HG03060 (cell line): ENCODE measurements around the gene SDF4.

Experiments used
- ATAC-seq: cut with Tn5 transposase; IDR thresholded peaks from one replicate; pipeline ENCODE4 v1.9.1; 2021; ENCODE audit warnings: low read depth, moderate number of reproducible peaks; ENCODE audit not compliant: unreplicated experiment

The SDF4 gene

DNA sequence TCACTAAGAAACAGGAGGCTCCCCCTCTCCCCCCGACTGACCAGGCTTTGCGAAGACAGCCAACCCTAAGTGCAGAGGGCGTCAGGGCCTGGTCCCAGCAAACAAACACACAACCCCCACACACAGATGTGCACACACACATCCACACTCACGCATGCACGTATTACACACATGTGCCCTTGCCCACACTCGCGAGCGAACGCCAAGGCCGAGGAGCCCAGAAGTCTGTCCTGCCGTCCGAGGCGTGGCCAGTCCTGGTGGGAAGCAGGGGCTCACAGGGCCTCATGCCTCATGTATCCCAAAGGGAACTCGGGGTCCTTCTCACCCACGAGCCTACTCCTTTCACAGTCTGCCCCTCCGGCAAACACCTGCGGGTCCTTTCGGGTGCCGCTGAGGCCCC lies 2.0 kb downstream of the SDF4 start:
- no peak for ATAC-seq

DNA sequence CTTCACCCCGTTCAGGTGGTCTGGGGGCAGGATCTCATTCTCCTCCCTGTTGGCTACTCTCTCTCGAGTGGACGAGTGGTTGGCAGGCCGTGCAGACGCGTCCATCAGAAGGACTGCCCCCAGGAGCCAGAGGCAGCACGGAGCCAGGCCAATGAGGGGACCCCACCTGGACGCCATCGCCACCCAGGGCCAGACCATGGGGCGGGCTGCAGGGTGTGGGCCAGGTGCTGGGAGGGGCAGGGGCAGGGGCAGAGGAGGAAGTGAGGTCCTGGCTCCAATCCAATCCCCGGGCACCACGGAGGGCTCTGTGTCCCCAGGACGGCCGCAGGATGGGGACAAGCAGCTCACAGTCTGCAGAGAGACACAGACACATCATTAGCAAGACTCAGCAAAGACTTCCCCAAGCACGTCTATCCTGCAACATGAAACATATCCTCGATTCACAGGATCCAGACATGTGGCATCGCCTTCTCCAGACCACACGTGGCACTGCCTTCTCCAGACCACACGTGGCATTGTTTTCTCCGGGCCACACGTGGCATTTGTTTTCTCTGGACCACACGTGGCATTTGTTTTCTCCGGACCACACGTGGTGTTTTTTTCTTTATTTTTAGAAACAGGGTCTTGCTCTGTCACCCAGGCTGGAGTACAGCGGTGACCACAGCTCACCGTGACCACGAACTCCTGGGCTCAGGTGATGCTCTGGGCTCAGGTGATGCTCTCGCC lies 3.0 kb downstream of the SDF4 start:
- no peak for ATAC-seq

DNA sequence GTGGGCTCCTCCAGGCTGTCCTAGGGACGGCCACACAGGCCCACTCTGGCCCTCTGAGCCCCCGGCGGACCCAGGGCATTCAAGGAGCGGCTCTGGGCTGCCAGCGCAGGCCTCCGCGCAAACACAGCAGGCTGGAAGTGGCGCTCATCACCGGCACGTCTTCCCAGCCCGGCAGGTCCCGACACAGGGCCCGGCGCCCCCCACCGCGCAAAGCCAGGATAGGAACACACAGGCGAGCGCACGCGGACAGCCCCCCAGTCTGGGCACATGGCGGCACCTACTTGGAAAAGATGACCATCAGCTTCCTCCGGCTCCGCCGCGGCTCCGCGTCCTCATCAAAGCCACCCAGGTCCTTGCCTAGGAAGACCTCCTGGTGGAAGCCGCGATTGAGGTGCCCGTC lies 3.6 kb downstream of the SDF4 start:
- no peak for ATAC-seq

DNA sequence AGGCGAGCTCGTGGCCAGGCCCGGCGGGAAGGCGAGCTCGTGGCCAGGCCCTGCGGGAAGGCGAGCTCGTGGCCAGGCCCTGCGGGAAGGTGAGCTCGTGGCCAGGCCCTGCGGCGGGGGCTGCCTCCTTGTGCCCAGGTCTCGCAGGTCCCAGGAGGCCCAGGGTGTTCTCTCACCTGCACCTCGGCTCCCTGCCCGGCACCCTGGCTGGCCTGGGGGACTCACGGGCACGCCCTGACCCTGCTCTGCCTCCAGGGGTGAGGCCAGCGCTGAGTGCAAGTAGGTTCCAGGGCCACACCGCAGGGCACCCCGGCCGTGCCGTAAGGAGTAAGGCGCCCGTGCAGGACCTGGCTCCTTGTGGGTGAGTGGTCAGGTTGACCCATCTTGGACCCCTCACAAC lies 4.4 kb downstream of the SDF4 start:
- no peak for ATAC-seq

DNA sequence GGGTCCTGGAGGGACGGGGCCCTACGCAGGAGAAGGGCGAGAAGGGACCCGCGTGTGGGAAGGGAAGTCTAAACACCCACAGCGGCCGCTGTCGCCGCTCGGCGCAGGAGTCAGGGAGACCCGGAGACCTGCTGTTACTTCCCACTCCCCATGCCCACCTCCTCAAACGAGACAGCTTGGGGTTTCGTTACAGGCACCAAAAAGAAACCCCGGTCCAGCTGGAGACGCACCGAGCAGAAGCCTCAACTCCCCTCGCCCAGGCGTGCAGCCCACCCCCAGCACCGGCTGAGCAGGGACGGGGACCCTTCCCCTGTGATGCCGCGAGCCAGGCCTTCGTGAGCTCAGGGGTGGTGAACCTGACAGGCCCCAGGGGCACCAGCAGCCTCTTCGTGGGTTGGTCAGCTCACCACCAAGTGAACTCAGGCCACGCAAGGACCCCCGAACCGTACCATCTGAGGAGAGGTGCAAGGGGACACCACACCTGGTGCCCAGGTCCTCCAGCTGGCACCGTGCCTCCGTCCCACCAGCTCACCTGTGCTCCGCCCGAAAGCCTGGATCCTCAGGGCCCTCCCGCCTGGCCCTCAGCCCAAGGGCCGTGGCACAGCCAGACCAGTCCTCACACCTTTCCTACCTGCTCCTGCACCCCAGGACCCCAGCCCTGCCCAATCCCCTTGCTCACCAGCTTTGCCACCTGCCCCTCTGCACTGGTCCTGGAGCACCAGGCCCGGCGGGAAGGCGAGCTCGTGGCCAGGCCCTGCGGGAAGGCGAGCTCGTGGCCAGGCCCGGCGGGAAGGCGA lies 5.0 kb downstream of the SDF4 start:
- ATAC-seq: no peak

DNA sequence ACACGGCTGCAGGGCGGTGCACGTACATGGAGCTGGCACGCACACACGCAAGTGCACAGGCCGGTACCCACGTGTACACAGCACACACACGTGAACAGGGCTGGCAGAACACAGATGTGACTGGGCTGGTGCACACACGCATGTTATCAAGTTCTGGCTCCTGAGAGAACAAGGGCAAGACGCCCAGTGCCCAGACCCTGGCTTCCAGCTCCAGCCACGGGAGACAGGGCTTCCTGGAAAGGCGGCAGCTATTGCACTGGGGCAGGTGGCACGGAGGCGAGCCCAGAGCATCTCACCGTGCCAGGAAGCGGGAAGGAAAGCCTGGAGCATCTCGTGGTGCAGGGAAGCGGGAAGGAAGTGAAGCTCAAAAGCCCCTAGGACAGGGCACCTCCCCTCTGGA lies 5.9 kb downstream of the SDF4 start:
- no peak for ATAC-seq

DNA sequence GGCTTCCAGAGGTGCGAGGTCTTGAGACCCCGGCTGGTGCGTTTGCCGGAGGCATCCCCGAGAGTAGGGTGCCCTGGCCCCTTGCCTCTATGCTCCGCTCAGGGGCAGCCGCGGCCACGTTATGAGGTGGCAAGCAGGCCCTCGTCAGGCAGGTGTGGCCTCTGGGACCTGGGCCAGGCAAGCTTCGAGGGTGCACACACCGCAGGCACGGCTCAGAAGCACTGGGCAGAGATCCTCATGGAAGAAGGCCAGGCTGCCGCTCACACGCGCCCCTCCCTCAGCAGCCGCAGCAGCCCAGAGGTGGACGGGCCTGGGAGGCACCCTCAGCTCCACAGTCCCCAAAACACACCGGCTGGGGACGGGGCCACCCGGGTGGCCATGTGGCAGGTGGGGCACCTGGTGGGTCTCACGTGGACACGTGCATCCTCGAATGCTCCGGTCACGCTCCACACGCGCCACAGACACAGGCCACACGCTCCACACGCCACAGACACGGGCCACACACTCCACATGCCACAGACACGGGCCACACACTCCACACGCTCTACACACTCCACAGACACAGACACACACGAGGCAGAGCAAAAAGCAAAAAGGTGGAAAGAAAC lies 6.5 kb downstream of the SDF4 start:
- ATAC-seq: no peak

DNA sequence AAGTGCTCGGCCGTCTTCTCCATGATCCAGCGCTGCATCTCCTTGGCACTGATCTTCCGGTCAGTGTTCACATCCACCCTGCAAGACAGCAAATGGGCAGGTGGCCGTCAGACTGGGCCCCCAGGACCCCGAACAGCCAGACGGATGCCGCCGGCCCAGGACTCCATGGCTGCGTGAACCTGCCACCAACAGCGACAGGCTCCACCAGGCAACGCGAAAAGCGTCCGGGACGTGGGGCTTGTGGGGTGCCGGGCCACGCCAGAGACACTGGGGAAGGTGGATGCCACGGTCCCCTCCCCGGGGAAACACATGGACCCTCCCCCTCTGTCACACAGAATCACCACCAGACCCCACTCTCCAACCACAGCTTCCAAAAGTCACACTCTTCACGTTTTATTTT lies 7.9 kb downstream of the SDF4 start:
- no peak for ATAC-seq

DNA sequence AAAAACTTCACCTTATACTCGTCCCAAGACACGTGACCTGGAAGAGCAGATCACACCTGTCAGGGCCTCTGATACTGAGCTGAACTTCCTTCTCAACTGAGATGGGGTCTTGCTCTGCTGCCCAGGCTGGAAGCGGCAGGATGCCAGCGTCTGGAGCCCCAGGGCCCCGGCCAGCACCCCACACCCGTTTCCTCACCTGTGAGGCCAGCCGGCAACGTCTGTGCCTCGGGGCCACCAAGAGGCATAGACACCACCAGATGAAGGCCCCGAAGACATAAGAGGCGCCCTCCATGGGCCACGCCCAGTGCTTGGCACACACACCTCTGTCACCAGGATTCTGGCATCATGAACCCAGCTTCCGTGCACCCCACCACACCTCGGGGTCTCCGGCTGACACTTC lies 8.5 kb downstream of the SDF4 start:
- no peak for ATAC-seq

DNA sequence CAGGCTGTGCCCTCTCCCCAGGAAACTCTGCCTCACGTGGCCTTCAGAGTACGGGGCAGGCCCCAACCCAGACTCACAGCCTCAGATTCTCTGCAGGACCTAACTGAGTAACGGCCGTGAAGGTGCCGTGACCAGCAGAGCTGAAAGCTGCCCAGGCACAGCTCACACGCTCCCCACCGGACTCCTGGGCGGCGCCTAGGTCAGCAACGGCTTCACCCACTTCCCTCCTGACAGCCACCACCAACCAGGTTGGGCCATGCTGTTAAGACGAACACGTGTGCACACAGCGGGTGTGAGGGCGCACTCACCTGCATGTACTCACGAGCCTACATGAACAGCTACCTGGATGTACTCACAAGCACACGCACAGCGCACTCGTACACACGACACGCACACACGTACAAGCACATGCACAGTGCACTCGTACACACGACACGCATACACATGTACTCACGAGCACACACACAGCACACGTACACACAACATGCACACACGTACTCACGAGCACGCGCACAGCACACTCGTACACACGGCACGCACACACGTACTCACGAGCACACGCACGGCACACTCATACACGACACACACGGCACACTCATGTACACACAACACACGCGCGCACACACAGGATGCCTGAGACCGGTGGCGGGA lies 9.1 kb downstream of the SDF4 start:
- no peak for ATAC-seq

DNA sequence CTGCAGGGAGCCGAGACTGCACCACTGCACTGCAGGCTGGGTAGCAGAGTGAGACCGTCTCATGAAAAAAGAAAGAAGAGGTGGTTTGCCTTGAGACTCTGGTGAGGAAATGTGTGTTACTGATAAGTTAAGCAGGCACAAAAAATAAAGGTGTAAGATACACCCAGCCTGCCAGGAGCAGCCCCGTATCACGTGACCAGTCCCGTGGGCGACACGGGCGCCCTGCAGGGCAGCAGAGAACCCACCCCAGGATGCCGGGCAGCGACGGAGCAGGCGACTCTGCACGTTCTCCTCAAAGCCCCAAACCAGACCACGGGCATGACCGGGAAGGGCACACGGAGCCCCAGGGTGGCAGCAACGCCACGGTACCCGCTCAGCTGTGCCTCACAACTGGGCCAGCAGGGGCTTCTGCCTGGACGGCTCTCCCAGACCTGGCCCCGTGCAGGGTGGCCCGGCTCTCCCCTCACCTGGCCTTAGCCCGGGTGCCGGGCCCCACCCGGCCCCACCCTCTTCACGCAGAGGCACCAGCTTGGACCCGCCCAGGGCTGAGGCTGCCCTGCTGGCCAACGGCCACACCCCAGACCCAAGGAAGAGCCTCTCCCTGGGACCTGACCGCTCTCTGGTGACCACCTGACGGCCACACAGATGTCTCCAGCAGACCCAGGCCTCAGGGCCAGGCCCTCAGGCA lies 9.8 kb downstream of the SDF4 start:
- ATAC-seq: no peak

DNA sequence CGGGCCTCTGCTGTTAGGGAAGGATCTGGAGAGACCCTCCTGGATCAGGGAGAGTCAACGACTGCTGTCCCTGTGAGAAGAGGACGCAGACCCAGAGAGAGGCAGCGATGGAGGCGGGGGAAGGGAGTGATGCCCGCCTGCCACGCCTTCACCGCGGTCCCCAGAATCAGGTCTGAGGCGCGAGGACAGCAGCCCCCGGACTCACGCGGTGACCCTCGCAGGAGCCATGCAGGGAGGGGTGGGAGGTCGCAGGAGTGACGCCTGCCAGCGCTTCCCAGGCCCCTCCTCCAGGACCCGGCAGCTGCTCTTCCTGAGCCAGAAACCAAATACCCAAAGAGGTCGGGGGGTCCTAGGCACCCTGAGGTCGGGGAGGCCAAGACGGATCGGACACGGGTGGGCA lies 11.6 kb downstream of the SDF4 start:
- no peak for ATAC-seq

DNA sequence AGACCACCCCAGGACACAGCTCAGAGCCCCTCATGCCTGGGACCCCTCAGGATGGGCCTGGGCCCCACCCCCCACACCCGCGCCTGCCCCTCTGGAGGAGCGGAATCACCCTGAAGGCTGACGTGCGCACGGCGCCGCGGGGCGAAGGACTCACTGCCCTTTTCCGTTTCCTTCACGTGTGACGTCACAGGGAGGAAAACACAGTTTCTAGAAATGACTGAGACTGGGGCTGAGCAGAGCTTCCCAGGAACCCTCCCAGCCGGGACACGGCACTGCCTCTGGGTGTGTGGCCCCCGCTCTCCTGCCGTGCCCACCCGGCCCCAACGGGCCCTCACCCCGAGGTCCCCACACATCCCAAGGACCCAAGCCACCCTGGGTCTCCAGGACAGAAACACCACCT lies 12.5 kb downstream of the SDF4 start:
- no peak for ATAC-seq

DNA sequence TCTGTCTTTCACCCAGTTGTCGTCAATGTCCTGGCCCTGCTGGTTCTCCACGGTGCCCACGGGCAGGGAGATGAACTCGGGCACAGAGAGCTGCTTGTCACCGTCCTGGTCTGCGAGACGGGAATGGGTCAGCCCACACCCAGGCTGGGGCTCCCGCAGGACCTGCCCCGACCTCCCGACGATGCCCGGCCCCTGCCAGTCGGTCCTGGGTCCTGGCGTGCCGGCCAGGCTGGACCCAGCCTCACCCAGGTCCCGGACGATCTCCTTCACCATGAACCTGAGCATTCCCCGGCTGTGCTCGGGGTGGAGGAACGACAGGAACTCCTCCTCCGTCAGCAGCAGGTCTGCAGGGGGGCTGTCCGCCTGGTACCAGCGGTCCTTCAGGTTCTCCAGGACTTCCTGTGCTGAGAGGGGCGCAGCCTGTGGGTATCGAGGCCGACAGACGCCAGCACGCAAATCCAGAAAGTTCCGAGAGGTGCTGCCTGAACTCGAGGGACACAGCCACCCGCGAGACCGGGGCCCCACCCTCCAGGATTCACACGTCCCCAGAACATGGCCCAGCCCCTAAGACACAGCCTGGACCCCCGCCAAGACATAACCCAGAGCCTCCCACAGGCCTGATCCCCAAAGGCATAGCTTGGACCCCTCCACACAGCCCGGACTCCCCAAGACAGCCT lies 13.1 kb downstream of the SDF4 start:
- no peak for ATAC-seq

DNA sequence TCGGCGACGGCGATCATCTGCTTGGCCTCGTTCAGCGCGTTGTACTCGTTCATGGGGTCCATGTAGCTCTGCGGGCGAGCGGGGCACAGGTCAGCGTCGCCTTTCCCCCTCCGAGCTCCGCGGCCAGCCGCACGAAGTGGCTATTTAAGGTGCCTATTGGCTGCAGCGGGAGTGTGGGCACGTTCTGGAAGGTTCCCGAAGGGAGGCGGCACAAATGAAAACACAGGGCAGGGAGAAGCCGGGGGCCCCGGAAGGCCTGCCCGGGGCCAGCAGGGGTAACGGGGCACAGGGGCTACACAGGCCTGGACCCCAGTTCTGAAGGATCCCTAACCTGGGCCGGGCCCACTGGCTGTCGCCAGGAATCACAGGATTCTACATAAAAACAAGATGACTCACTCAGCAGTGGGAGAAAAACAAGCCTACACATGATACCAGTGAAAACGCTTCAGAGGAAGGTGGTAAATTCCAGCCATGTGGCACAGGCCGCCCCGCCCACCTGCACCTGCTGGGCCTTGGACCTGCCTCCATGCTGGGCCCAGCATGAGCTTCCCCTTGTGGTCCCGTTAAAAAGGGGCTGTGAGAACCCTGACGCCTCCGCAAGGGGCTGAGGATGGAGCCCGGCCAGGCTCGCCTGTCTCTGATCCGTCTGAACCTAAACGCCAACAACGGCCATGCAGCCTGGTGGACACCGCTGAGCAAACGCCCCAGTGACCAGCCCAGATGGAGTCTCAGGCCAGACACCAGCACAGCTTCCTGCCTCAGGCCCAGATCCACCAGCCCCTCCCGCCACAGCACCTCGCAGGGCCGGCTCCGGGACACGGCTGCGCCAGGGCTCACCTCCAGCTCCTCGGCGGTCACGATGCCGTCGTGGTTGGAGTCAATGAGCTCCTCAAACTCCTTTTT lies 13.9 kb downstream of the SDF4 start:
- ATAC-seq: no peak

DNA sequence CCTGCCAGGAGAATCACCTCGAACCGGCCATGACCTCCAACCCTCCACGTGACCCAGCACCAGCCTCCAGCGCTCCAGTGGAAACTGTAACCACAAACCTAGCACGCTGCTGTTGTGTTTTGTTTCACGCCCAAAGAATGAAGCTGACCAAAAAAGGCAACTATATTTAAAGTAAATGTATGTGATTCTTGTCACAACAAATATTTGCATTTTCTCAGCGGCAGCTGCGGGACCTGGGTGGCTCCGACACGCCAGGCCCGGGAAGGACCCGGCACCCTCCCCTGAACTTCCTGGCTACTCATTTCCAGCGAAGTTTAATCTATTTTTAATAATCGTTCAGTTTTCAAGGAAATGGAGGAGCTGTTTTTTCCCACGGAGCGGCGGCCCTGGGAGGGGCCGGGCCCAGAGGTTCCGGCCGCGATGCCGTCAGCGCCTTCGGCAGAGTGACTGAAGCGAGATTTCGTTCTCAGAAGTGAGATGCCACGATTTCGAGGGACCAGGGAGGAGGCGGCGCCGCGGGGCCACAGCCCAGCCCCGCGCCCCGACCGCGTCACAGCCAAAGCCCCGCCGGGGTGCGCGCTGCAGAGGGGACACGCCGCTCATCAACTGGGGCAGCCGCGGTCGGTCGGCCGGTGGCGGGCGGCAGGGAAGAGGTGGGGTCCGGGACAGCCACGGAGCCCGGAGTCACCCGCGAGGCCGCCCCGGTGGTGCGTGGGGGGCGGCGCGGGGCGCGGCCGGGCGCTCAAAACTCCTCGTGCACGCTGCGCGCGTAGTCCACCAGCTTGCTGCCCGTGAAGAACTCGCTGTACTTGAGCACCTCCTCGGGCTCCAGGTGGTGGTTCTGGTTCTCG lies 14.8 kb downstream of the SDF4 start:
- ATAC-seq: no peak

DNA sequence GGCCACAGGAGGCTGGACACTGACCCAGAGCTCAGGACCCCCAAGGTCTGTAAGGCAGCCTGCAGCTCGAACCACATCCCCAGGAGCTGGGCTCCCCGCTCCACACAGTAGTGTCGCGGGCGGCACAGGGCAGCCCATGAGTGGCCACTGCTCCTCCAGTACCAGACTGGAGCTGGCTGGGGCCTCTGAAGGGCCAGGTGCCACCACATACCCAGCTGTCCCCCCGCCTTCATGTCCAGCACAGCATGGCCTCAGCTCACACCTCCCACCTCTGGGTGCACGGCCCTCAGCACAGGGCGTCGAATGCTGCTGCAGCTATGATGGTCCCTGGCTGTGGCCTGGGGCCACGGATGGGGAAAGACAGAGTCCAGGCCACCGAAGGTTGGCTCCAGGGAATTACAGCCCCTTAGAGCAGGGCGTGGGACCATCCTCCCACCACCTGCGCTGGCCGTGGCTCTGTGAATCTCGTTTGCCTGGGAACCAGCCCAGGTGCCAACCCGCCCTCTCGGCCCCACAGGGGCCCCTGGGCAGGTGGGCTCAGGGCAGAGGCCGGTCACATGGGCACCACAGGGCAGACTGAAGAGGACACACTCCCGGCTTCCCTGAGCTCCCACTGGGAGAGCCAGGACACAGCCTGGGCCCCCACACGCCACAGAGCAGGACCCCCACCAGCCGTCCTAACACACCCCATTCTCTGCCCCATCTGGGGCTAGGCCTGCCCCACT lies 15.8 kb downstream of the SDF4 start:
- no peak for ATAC-seq
